Stimulated activated CD4-positive, alpha-beta T cell treated with anti-CD3 and anti-CD28 coated beads, Interleukin-4, amount 100 ng/mL, for 4 hours (primary cell): Measurements from ENCODE around the gene CYTH1.
"Not testable (repeated sequence)": the region's sequence is repeated elsewhere in the genome, so short reads cannot be mapped to it uniquely, and the experiment has no call there.

Experiments
- DNase-seq, 2 experiments: peaks; one replicate each; pipeline ENCODE4 v3.0.0-alpha.2; 2020

Gene CYTH1

GRCh38 chr17:78680436-78680835, 101.6 kb downstream of the CYTH1 start:
- DNase-seq, result no peak

GRCh38 chr17:78679495-78680395, 102.3 kb downstream of the CYTH1 start:
- no peak for DNase-seq

GRCh38 chr17:78678711-78679110, 103.4 kb downstream of the CYTH1 start:
- DNase-seq, result no peak

GRCh38 chr17:78678222-78678557, 103.9 kb downstream of the CYTH1 start:
- no peak for DNase-seq

GRCh38 chr17:78677303-78678221, 104.5 kb downstream of the CYTH1 start:
- no peak for DNase-seq

- no peak for DNase-seq
Measured at GRCh38 chr17:78676412-78677302, 105.4 kb downstream of the CYTH1 start.

- DNase-seq, result no peak
Measured at GRCh38 chr17:78675836-78676235, 106.2 kb downstream of the CYTH1 start.

- no peak for DNase-seq
Measured at GRCh38 chr17:78675316-78675616, 106.8 kb downstream of the CYTH1 start.

GRCh38 chr17:78674595-78675315, 107.3 kb downstream of the CYTH1 start:
- no peak for DNase-seq

- DNase-seq, result no peak
Measured at GRCh38 chr17:78674156-78674555, 107.9 kb downstream of the CYTH1 start.

GRCh38 chr17:78673395-78673794, 108.7 kb downstream of the CYTH1 start:
- no peak for DNase-seq

GRCh38 chr17:78672871-78673371, 109.2 kb downstream of the CYTH1 start:
- no peak for DNase-seq

GRCh38 chr17:78672005-78672404, 110.1 kb downstream of the CYTH1 start:
- DNase-seq, result no peak

- not testable (repeated sequence) for DNase-seq
Measured at GRCh38 chr17:78671726-78672001, 110.4 kb downstream of the CYTH1 start.

GRCh38 chr17:78670850-78671725, 111.0 kb downstream of the CYTH1 start:
- DNase-seq, result no peak

- DNase-seq, result no peak
Measured at GRCh38 chr17:78669975-78670518, 112.0 kb downstream of the CYTH1 start.

- DNase-seq, result no peak
Measured at GRCh38 chr17:78669256-78669974, 112.7 kb downstream of the CYTH1 start.

GRCh38 chr17:78668847-78669246, 113.2 kb downstream of the CYTH1 start:
- DNase-seq, result no peak

GRCh38 chr17:78667741-78668640, 114.1 kb downstream of the CYTH1 start:
- DNase-seq, result no peak
